ENCODE measurements around the gene FRMD8.

- TF ChIP-seq, protein P1, sequence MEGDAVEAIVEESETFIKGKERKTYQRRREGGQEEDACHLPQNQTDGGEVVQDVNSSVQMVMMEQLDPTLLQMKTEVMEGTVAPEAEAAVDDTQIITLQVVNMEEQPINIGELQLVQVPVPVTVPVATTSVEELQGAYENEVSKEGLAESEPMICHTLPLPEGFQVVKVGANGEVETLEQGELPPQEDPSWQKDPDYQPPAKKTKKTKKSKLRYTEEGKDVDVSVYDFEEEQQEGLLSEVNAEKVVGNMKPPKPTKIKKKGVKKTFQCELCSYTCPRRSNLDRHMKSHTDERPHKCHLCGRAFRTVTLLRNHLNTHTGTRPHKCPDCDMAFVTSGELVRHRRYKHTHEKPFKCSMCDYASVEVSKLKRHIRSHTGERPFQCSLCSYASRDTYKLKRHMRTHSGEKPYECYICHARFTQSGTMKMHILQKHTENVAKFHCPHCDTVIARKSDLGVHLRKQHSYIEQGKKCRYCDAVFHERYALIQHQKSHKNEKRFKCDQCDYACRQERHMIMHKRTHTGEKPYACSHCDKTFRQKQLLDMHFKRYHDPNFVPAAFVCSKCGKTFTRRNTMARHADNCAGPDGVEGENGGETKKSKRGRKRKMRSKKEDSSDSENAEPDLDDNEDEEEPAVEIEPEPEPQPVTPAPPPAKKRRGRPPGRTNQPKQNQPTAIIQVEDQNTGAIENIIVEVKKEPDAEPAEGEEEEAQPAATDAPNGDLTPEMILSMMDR (IDR thresholded peaks at IDR 0.05): no peak
- no peak for TF ChIP-seq POLR2A (IDR thresholded peaks at IDR 0.05)
These were observed 6.6 kb upstream of the FRMD8 start for GRCh38 chr11:65379698-65380459.
